Osteocyte (in vitro differentiated cells): ENCODE measurements around the gene SND1. TPM values are rescaled to one million over a fixed set of nuclear protein-coding genes. Genes with fewer than 3 reads are reported as not detected.

Experiments
- DNase-seq: peaks from one replicate; pipeline ENCODE4 v3.0.0; 2021; ENCODE audit warnings: mixed read lengths; ENCODE audit not compliant: unreplicated experiment; ENCODE audit errors: extremely low spot score
- H3K27ac Mint-ChIP-seq: one replicate; pipeline ENCODE4 v1.8.0; 2021; ENCODE audit warnings: mild to moderate bottlenecking, mixed read lengths; ENCODE audit not compliant: unreplicated experiment
- H3K27me3 Mint-ChIP-seq: one replicate; pipeline ENCODE4 v1.8.0; 2021; ENCODE audit warnings: mixed read lengths; ENCODE audit not compliant: unreplicated experiment
- H3K36me3 Mint-ChIP-seq: one replicate; pipeline ENCODE4 v1.8.0; 2021; ENCODE audit warnings: mixed read lengths; ENCODE audit not compliant: unreplicated experiment
- H3K4me1 Mint-ChIP-seq: one replicate; pipeline ENCODE4 v1.8.0; 2021; ENCODE audit warnings: mixed read lengths; ENCODE audit not compliant: unreplicated experiment
- H3K4me3 Mint-ChIP-seq: one replicate; pipeline ENCODE4 v1.8.0; 2021; ENCODE audit warnings: mild to moderate bottlenecking, moderate library complexity, mixed read lengths; ENCODE audit not compliant: unreplicated experiment
- H3K9me3 Mint-ChIP-seq: one replicate; pipeline ENCODE4 v1.8.0; 2021; ENCODE audit warnings: mixed read lengths; ENCODE audit not compliant: unreplicated experiment
- total RNA-seq: library from RNA; stranded (reverse); gene quantifications from 2 replicates; pipeline ENCODE4 v1.2.1, GENCODE V29; 2021
- TF ChIP-seq, protein P1 (sequence below): fragments of 200-600 bp; sonication (generic); IDR thresholded peaks from 2 replicates; pipeline ENCODE4 v1.5.0; 2021; ENCODE audit warnings: antibody characterized with exemption, mild to moderate bottlenecking, moderate library complexity

The SND1 gene
- total RNA-seq, 1 donor from 2014 or later: 229 TPM

DNA sequence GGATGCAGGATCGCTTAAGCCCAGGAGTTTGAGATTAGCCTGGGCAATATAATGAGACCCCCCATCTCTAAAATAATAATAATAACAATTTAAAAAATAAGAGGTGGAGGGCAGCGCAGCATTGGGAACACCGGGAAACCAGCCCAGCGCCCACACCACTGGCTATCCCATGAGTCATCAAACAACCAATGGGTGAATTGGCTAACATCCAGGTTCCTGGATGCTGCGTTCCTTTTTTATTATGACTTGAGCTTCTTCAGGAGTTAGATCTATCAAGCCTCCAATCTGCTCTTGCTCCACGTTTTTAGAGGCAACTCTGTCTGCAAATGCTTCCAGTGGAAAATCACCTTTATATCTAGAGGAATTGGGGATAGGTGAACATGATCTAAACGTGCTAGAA lies 389.2 kb downstream of the SND1 start:
- no peak for DNase-seq
- Mint-ChIP-seq H3K27me3 (no peaks in the 10 kb centered on the region), H3K4me3 (no peak overlapping the region), H3K9me3 (no peaks in the 10 kb centered on the region), H3K4me1 (peaks cover 13% of the 10 kb centered on the region), H3K36me3 (peaks cover 2% of the 10 kb centered on the region), H3K27ac (no peak overlapping the region)
- TF ChIP-seq, protein P1, sequence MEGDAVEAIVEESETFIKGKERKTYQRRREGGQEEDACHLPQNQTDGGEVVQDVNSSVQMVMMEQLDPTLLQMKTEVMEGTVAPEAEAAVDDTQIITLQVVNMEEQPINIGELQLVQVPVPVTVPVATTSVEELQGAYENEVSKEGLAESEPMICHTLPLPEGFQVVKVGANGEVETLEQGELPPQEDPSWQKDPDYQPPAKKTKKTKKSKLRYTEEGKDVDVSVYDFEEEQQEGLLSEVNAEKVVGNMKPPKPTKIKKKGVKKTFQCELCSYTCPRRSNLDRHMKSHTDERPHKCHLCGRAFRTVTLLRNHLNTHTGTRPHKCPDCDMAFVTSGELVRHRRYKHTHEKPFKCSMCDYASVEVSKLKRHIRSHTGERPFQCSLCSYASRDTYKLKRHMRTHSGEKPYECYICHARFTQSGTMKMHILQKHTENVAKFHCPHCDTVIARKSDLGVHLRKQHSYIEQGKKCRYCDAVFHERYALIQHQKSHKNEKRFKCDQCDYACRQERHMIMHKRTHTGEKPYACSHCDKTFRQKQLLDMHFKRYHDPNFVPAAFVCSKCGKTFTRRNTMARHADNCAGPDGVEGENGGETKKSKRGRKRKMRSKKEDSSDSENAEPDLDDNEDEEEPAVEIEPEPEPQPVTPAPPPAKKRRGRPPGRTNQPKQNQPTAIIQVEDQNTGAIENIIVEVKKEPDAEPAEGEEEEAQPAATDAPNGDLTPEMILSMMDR: no peak

DNA sequence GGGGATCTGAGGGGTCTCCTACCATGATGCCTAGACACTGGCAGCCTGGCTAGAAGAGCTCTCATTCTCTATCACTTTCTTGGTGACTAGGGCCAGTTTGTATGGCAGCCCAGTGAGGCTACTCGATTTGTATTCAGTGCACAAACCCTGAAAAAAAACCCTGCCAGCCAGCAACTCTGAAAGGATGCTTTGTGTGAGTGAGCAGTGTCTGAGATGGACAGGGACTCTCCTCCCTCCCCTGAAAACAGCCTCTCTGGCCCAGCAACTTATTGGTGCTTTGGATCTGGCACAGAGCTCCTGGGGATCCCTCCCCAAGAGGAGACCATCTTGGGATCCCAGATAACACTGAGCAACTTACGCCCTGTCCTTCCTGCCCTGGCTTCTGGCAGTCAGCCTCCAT lies 390.0 kb downstream of the SND1 start:
- no peaks in the 10 kb centered on the region for H3K9me3 Mint-ChIP-seq
- TF ChIP-seq, protein P1: no peak
- no peak for DNase-seq
- H3K27me3 Mint-ChIP-seq: no peaks in the 10 kb centered on the region
- no peak overlapping the region for H3K27ac Mint-ChIP-seq
- H3K4me1 Mint-ChIP-seq: peaks cover 13% of the 10 kb centered on the region
- no peak overlapping the region for H3K4me3 Mint-ChIP-seq
- peaks cover 2% of the 10 kb centered on the region for H3K36me3 Mint-ChIP-seq

DNA sequence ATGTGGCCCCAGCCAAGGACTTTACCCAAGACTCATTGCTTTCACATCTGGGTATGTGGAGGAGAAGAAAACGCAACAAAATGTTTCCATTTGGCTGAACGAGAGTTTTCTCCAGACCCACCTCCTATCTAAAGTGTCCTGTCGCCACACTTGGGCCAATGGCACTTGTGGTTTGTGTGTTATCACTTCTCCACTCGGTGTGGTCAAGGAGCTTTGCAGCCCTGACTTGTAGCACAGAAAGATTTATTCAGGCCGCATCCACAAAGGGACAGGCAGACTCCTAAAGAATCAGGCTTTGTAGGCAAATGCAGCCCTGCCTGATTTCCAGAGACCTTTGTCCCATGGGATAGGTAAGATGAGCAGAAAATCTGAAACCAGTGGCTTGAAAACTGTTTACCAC lies 392.1 kb downstream of the SND1 start:
- Mint-ChIP-seq H3K36me3 (peaks cover 2% of the 10 kb centered on the region), H3K27ac (no peak overlapping the region)

DNA sequence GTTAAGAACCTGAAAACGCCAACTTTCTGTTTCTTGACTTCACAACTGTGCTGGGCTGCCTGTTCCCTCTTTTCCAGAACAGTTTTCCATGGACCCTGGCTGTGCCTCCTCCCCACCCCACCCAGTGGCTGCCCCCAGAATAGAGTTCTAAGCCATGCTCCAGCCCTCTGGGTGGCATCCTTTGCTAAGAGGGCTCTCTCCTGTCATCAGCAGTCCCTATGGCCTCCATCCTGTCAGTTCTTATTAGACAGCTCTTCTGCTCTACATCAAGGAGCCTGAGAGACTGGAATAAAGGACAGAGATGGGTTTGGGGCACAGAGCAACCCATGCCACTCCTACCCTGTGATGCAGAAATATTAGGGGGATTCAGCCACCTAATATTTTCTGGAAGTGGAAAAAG lies 393.2 kb downstream of the SND1 start:
- TF ChIP-seq, protein P1: no peak
- Mint-ChIP-seq H3K9me3 (no peaks in the 10 kb centered on the region), H3K36me3 (peaks cover 2% of the 10 kb centered on the region), H3K27ac (no peak overlapping the region), H3K4me3 (no peak overlapping the region), H3K4me1 (peaks cover 13% of the 10 kb centered on the region), H3K27me3 (no peaks in the 10 kb centered on the region)
- no peak for DNase-seq

More for the DNA sequence above, 392.1 kb downstream of the SND1 start:
- H3K27me3 Mint-ChIP-seq: no peaks in the 10 kb centered on the region
- TF ChIP-seq, protein P1: no peak
- no peak overlapping the region for H3K4me3 Mint-ChIP-seq
- no peaks in the 10 kb centered on the region for H3K9me3 Mint-ChIP-seq
- no peak for DNase-seq
- peaks cover 13% of the 10 kb centered on the region for H3K4me1 Mint-ChIP-seq

DNA sequence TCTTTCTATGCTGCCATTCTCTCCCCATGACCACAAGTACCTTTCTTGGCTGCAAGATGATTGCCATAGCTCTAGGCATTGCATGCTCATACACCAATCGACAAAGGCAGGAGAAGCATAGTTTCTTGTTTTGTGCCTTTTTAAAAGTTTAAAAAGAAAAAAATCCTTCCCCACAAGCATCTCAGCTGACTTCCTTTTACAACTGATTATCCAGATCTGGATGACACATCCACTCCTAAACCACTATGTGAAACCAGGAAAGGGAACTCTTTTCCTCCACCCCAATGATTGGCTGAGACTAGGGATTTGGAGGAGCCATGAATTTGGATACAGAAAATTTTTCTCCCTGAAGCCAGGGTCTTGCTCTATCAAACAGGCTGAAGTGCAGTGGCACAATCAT lies 393.8 kb downstream of the SND1 start:
- H3K4me3 Mint-ChIP-seq: no peak overlapping the region
- TF ChIP-seq, protein P1: no peak
- H3K36me3 Mint-ChIP-seq: peaks cover 4% of the 10 kb centered on the region
- H3K4me1 Mint-ChIP-seq: peaks cover 13% of the 10 kb centered on the region
- no peaks in the 10 kb centered on the region for H3K27me3 Mint-ChIP-seq
- no peak for DNase-seq
- H3K27ac Mint-ChIP-seq: no peak overlapping the region
- H3K9me3 Mint-ChIP-seq: no peaks in the 10 kb centered on the region
